Upper lobe of left lung (tissue), 6 donors: ENCODE results near the gene TNC. TPM values are rescaled to one million over a fixed set of nuclear protein-coding genes. Genes with fewer than 3 reads are reported as not detected.

Experiments
- ATAC-seq, 2 donors: fragments of 200-7000 bp; cut with Tn5 transposase; one replicate each; pipeline ENCODE4 v1.9.1; 2022; ENCODE audit warnings: mild to moderate bottlenecking in 2 of 2, moderate library complexity in 2 of 2; ENCODE audit not compliant: low FRiP score in 2 of 2
- DNase-seq, 2 donors: peaks; one replicate each; pipeline ENCODE4 v3.0.0-alpha.2; 2019 to 2020
- H3K27ac ChIP-seq, 4 donors: fragments of 200-600 bp; sonication (generic); one replicate each; pipeline ENCODE4 v1.5.1; 2016 to 2019
- H3K27me3 ChIP-seq, 4 donors: fragments of 200-600 bp; sonication (generic); one replicate each; pipeline ENCODE4 v1.5.1; 2017 to 2019
- H3K36me3 ChIP-seq, 4 donors: fragments of 200-600 bp; sonication (generic); one replicate each; pipeline ENCODE4 v1.5.1; 2016 to 2019
- H3K4me1 ChIP-seq, 4 donors: fragments of 200-600 bp; sonication (generic); one replicate each; pipeline ENCODE4 v1.5.1; 2018 to 2019
- H3K4me3 ChIP-seq, 4 donors: fragments of 200-600 bp; sonication (generic); one replicate each; pipeline ENCODE4 v1.5.1; 2017 to 2019; ENCODE audit warnings: mild to moderate bottlenecking in 2 of 4, moderate library complexity in 1 of 4
- H3K9me3 ChIP-seq, 4 donors: fragments of 200-600 bp; sonication (generic); one replicate each; pipeline ENCODE4 v1.5.1; 2018 to 2019
- CTCF ChIP-seq, 6 experiments: fragments of 450-650 bp in 4 of 6; fragments of 200-600 bp in 2 of 6; sonication (generic) in 2 of 6; IDR thresholded peaks; one replicate each; pipeline ENCODE4 v1.5.1; 2016 to 2019; ENCODE audit warnings: antibody characterized with exemption in 6 of 6
- EP300 ChIP-seq, 4 donors: sonication (generic); formaldehyde crosslinking; IDR thresholded peaks; one replicate each; pipeline ENCODE4 v1.5.1; 2017; ENCODE audit warnings: antibody characterized with exemption in 4 of 4, control low read depth in 2 of 4
- POLR2A ChIP-seq, 4 donors: fragments of 450-650 bp; IDR thresholded peaks; one replicate each; pipeline ENCODE4 v1.5.1; 2016 to 2017; ENCODE audit warnings: antibody characterized with exemption in 4 of 4, mild to moderate bottlenecking in 2 of 4
- POLR2AphosphoS5 ChIP-seq, 2 donors: sonication (generic); formaldehyde crosslinking; IDR thresholded peaks; one replicate each; pipeline ENCODE4 v1.5.1; 2017; ENCODE audit warnings: antibody characterized with exemption in 2 of 2
- whole genome bisulfite sequencing, 2 donors: methylation state at CpG; one replicate each; pipeline ENCODE4 v1.1.5; 2017 to 2018; 5-methylcytosine and 5-hydroxymethylcytosine counted together
- total RNA-seq, 6 donors: library from RNA; depleted of rRNA in 4 of 6; stranded (reverse); fragments of >200 nt in 4 of 6; gene quantifications; one replicate each; pipeline versions ENCODE4 v1.1.0 to v1.2.1, GENCODE V29; 2016 to 2021
- donor health status: DM: no; HTN: no; CAD: no; lungs with moderate emphysema.
- donor health status: DM: no; HTN: yes; CAD: no; lungs with severe emphysema.

TNC gene
- total RNA-seq, 6 donors from 2014 or later: 7.3 to 53.5 (median 23.8) TPM

GRCh38 chr9:114995681-114996221, 122.2 kb downstream of the TNC start:
- H3K27me3 ChIP-seq: no peaks in the 10 kb centered on the region
- WGBS, 2 donors: 42 to 56% methylated on average over 10 of the region's 10 CpGs
- H3K9me3 ChIP-seq: no peaks in the 10 kb centered on the region
- peak; percentile 87 to 89 for ATAC-seq
- peak; percentile 5 to 32 for TF ChIP-seq POLR2AphosphoS5 (IDR thresholded peaks at IDR 0.05)
- TF ChIP-seq EP300 (IDR thresholded peaks at IDR 0.05): peak in 1 of 4 donors; percentile 28
- no peak for TF ChIP-seq CTCF (IDR thresholded peaks at IDR 0.05)
- H3K27ac ChIP-seq: peak overlapping the region in 2 of 4 donors; percentile 24 to 74
- DNase-seq: peak in 1 of 2 donors; percentile 74
- H3K36me3 ChIP-seq: no peaks in the 10 kb centered on the region
- no peak overlapping the region for H3K4me3 ChIP-seq
- peaks cover 0 to 12% (median 2%) of the 10 kb centered on the region in 4 donors for H3K4me1 ChIP-seq

- no peak for DNase-seq
- no peak for TF ChIP-seq POLR2A (IDR thresholded peaks at IDR 0.05)
- no peak for TF ChIP-seq POLR2AphosphoS5 (IDR thresholded peaks at IDR 0.05)
- TF ChIP-seq EP300 (IDR thresholded peaks at IDR 0.05): no peak
- TF ChIP-seq CTCF (IDR thresholded peaks at IDR 0.05): no peak
- H3K27me3 ChIP-seq: no peaks in the 10 kb centered on the region
- no peak overlapping the region for H3K4me3 ChIP-seq
- no peaks in the 10 kb centered on the region for H3K9me3 ChIP-seq
- H3K36me3 ChIP-seq: no peaks in the 10 kb centered on the region
- H3K4me1 ChIP-seq: peaks cover 0 to 12% (median 2%) of the 10 kb centered on the region in 4 donors
- ATAC-seq: no peak
- H3K27ac ChIP-seq: no peak overlapping the region
Measured at GRCh38 chr9:114994768-114995167, 123.2 kb downstream of the TNC start.

GRCh38 chr9:114991861-114992260, 126.1 kb downstream of the TNC start:
- Histone ChIP-seq H3K9me3 (no peaks in the 10 kb centered on the region), H3K4me3 (no peak overlapping the region), H3K27me3 (no peaks in the 10 kb centered on the region), H3K36me3 (no peaks in the 10 kb centered on the region), H3K27ac (no peak overlapping the region), H3K4me1 (peaks cover 0 to 15% (median 2%) of the 10 kb centered on the region in 4 donors)
- 75 to 93% methylated on average over 7 of the region's 7 CpGs for WGBS, 2 donors
- no peak for DNase-seq
- no peak for TF ChIP-seq EP300 (IDR thresholded peaks at IDR 0.05)
- no peak for TF ChIP-seq POLR2A (IDR thresholded peaks at IDR 0.05)
- TF ChIP-seq CTCF (IDR thresholded peaks at IDR 0.05): no peak
- no peak for TF ChIP-seq POLR2AphosphoS5 (IDR thresholded peaks at IDR 0.05)
- ATAC-seq: no peak

- no peak for ATAC-seq
- Histone ChIP-seq H3K9me3 (no peaks in the 10 kb centered on the region), H3K36me3 (no peaks in the 10 kb centered on the region), H3K27ac (no peak overlapping the region), H3K4me1 (peaks cover 0 to 7% (median 0%) of the 10 kb centered on the region in 4 donors), H3K4me3 (no peak overlapping the region), H3K27me3 (no peaks in the 10 kb centered on the region)
- TF ChIP-seq POLR2A (IDR thresholded peaks at IDR 0.05) (no peak), EP300 (IDR thresholded peaks at IDR 0.05) (no peak), CTCF (IDR thresholded peaks at IDR 0.05) (no peak), POLR2AphosphoS5 (IDR thresholded peaks at IDR 0.05) (no peak)
- WGBS, 2 donors: 75 to 81% methylated on average over 6 of the region's 6 CpGs
- DNase-seq: no peak
Measured at GRCh38 chr9:114990901-114991300, 127.1 kb downstream of the TNC start.
